Neural cell (in vitro differentiated cells): ENCODE measurements around the gene HRK. TPM values are rescaled to one million over a fixed set of nuclear protein-coding genes. Genes with fewer than 3 reads are reported as not detected.

Experiments used
- H2AFZ ChIP-seq: fragments of 200-600, 300-800 bp; sonication (generic), shearing (Covaris generic); 2 replicates; pipeline ENCODE4 v1.6.0; 2014; ENCODE audit warnings: low read depth, mild to moderate bottlenecking, antibody characterized with exemption, low read length, moderate library complexity
- H3F3A ChIP-seq: fragments of 200-600 bp; shearing (Covaris generic); 2 replicates; pipeline ENCODE4 v1.6.1; 2016; ENCODE audit warnings: mild to moderate bottlenecking, moderate library complexity, mixed read lengths, antibody characterized with exemption, low read length; ENCODE audit not compliant: insufficient read depth, poor library complexity, severe bottlenecking
- H3K27ac ChIP-seq: fragments of 200-600, 300-800 bp; sonication (generic), shearing (Covaris generic); 2 replicates; pipeline ENCODE4 v1.5.1; 2014; ENCODE audit warnings: mild to moderate bottlenecking, low read length, moderate library complexity
- H3K27me3 ChIP-seq: fragments of 300-800, 200-600 bp; sonication (generic), shearing (Covaris generic); 2 replicates; pipeline ENCODE4 v1.6.0; 2014; ENCODE audit warnings: mild to moderate bottlenecking, low read depth, low read length, moderate library complexity; ENCODE audit not compliant: insufficient read depth
- H3K36me3 ChIP-seq: fragments of 300-800, 200-600 bp; sonication (generic), shearing (Covaris generic); 2 replicates; pipeline ENCODE4 v1.5.1; 2014; ENCODE audit warnings: mild to moderate bottlenecking, antibody characterized with exemption, low read length, moderate library complexity; ENCODE audit not compliant: insufficient read depth
- H3K4me2 ChIP-seq: fragments of 300-800, 200-600 bp; sonication (generic), shearing (Covaris generic); 2 replicates; pipeline ENCODE4 v1.6.0; 2014; ENCODE audit warnings: mild to moderate bottlenecking, low read length
- H3K4me3 ChIP-seq: fragments of 300-800, 200-600 bp; sonication (generic), shearing (Covaris generic); 2 replicates; pipeline ENCODE4 v1.5.1; 2014; ENCODE audit warnings: mild to moderate bottlenecking, low read length, moderate library complexity
- H3K79me2 ChIP-seq: fragments of 200-600 bp; shearing (Covaris generic); replicated peaks from 2 replicates; pipeline ENCODE4 v1.6.0; 2014; ENCODE audit warnings: mild to moderate bottlenecking, low read length, moderate library complexity; ENCODE audit not compliant: insufficient read depth
- H3K9ac ChIP-seq: fragments of 300-800, 200-600 bp; sonication (generic), shearing (Covaris generic); 2 replicates; pipeline ENCODE4 v1.6.1; 2016; ENCODE audit warnings: mild to moderate bottlenecking, low read length, mixed read lengths
- H3K9me2 ChIP-seq: fragments of 200-600 bp; shearing (Covaris generic); 2 replicates; pipeline ENCODE4 v1.6.1; 2016; ENCODE audit warnings: mild to moderate bottlenecking, low read length, mixed read lengths; ENCODE audit not compliant: insufficient read depth
- H3K9me3 ChIP-seq: fragments of 200-600, 300-800 bp; sonication (generic), shearing (Covaris generic); 2 replicates; pipeline ENCODE4 v1.6.1; 2016; ENCODE audit warnings: mild to moderate bottlenecking, mixed run types, low read length, moderate library complexity, mixed read lengths
- H4K20me1 ChIP-seq: fragments of 200-600 bp; shearing (Covaris generic); 2 replicates; pipeline ENCODE4 v1.6.1; 2016; ENCODE audit warnings: mild to moderate bottlenecking, mixed run types; ENCODE audit not compliant: insufficient read depth
- EP300 ChIP-seq: fragments of 450-650 bp; conservative IDR thresholded peaks from 2 replicates; pipeline ENCODE4 v1.6.1; 2014; ENCODE audit warnings: antibody characterized with exemption, mild to moderate bottlenecking, moderate library complexity; ENCODE audit not compliant: poor library complexity, severe bottlenecking
- EZH2 ChIP-seq: fragments of 200-600, 300-800 bp; shearing (Covaris generic), sonication (generic); IDR thresholded peaks from 2 replicates; pipeline ENCODE4 v1.6.1; 2014; ENCODE audit warnings: antibody characterized with exemption, low read length, borderline replicate concordance, mild to moderate bottlenecking; ENCODE audit not compliant: insufficient read depth, poor library complexity, severe bottlenecking
- MXI1 ChIP-seq: fragments of 450-650 bp; conservative IDR thresholded peaks from 2 replicates; pipeline ENCODE4 v1.6.1; 2014; ENCODE audit warnings: antibody characterized with exemption, mild to moderate bottlenecking; ENCODE audit not compliant: poor library complexity, severe bottlenecking
- POLR2AphosphoS5 ChIP-seq: IDR thresholded peaks from 2 replicates; pipeline ENCODE4 v1.6.1; 2012
- RAD21 ChIP-seq: fragments of 450-650 bp; conservative IDR thresholded peaks from 2 replicates; pipeline ENCODE4 v1.6.1; 2014; ENCODE audit warnings: antibody characterized with exemption, mild to moderate bottlenecking, moderate library complexity
- SMC3 ChIP-seq: fragments of 450-650 bp; conservative IDR thresholded peaks from 2 replicates; pipeline ENCODE4 v1.6.1; 2014; ENCODE audit warnings: antibody characterized with exemption, mild to moderate bottlenecking, moderate library complexity; ENCODE audit not compliant: poor library complexity
- TAF1 ChIP-seq: IDR thresholded peaks from 2 replicates; pipeline ENCODE4 v1.6.1; 2012; ENCODE audit warnings: low read depth
- polyA plus RNA-seq: library from polyadenylated mRNA; depleted of rRNA; stranded (reverse); fragments of >200 nt; gene quantifications from 2 replicates; pipeline ENCODE4 v1.2.3, GENCODE V29; 2014
- TF ChIP-seq, protein P1 (sequence below): IDR thresholded peaks from 2 replicates; pipeline ENCODE4 v1.6.1; 2012; ENCODE audit warnings: borderline replicate concordance
- TF ChIP-seq, protein P2 (sequence below): fragments of 450-650 bp; IDR thresholded peaks from 2 replicates; pipeline ENCODE4 v1.5.1; 2014; ENCODE audit warnings: antibody characterized with exemption, mild to moderate bottlenecking, moderate library complexity; ENCODE audit not compliant: poor library complexity, severe bottlenecking

The HRK gene
- polyA plus RNA-seq, 1 donor from 2014 or later: 1.4 TPM

DNA sequence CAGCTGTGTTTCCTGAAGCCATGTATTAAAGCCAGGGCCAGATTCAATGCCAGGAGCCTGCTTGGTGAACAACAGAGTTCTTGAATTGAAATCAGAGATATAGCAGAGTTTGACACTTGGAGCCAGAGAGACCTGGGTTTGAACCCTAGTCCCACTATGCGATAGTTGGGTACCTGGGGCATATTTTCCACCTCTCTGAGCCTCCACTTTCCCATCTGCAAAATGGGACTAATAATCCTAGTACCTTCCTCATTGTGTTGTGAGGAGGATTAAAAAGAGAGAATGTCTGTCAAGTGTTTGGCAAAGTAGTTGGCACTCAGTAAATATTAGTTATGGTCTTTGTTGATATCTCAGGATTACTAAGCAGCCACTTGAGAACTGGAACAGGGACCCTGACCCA, 6.0 kb upstream of the HRK start:
- H3K79me2 ChIP-seq: no peaks in the 10 kb centered on the region
- peaks cover 25% of the 10 kb centered on the region for H3K27me3 ChIP-seq
- no peaks in the 10 kb centered on the region for H3K36me3 ChIP-seq
- TF ChIP-seq, protein P1, sequence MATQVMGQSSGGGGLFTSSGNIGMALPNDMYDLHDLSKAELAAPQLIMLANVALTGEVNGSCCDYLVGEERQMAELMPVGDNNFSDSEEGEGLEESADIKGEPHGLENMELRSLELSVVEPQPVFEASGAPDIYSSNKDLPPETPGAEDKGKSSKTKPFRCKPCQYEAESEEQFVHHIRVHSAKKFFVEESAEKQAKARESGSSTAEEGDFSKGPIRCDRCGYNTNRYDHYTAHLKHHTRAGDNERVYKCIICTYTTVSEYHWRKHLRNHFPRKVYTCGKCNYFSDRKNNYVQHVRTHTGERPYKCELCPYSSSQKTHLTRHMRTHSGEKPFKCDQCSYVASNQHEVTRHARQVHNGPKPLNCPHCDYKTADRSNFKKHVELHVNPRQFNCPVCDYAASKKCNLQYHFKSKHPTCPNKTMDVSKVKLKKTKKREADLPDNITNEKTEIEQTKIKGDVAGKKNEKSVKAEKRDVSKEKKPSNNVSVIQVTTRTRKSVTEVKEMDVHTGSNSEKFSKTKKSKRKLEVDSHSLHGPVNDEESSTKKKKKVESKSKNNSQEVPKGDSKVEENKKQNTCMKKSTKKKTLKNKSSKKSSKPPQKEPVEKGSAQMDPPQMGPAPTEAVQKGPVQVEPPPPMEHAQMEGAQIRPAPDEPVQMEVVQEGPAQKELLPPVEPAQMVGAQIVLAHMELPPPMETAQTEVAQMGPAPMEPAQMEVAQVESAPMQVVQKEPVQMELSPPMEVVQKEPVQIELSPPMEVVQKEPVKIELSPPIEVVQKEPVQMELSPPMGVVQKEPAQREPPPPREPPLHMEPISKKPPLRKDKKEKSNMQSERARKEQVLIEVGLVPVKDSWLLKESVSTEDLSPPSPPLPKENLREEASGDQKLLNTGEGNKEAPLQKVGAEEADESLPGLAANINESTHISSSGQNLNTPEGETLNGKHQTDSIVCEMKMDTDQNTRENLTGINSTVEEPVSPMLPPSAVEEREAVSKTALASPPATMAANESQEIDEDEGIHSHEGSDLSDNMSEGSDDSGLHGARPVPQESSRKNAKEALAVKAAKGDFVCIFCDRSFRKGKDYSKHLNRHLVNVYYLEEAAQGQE: no peak
- TF ChIP-seq EP300 (no peak), RAD21 (no peak), TAF1 (no peak), SMC3 (no peak), POLR2AphosphoS5 (no peak), EZH2 (no peak), MXI1 (no peak)
- TF ChIP-seq, protein P2, sequence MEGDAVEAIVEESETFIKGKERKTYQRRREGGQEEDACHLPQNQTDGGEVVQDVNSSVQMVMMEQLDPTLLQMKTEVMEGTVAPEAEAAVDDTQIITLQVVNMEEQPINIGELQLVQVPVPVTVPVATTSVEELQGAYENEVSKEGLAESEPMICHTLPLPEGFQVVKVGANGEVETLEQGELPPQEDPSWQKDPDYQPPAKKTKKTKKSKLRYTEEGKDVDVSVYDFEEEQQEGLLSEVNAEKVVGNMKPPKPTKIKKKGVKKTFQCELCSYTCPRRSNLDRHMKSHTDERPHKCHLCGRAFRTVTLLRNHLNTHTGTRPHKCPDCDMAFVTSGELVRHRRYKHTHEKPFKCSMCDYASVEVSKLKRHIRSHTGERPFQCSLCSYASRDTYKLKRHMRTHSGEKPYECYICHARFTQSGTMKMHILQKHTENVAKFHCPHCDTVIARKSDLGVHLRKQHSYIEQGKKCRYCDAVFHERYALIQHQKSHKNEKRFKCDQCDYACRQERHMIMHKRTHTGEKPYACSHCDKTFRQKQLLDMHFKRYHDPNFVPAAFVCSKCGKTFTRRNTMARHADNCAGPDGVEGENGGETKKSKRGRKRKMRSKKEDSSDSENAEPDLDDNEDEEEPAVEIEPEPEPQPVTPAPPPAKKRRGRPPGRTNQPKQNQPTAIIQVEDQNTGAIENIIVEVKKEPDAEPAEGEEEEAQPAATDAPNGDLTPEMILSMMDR: no peak
- H3K9ac ChIP-seq: no peak overlapping the region
- no peak overlapping the region for H3K27ac ChIP-seq
- H3K4me3 ChIP-seq: no peak overlapping the region
- no peaks in the 10 kb centered on the region for H3K9me2 ChIP-seq
- H3F3A ChIP-seq: no peaks in the 10 kb centered on the region
- no peaks in the 10 kb centered on the region for H4K20me1 ChIP-seq
- H3K4me2 ChIP-seq: no peak overlapping the region
- no peaks in the 10 kb centered on the region for H3K9me3 ChIP-seq
- no peak overlapping the region for H2AFZ ChIP-seq

GRCh38 chr12:116885491-116885890, 4.2 kb upstream of the HRK start:
- no peak overlapping the region for H3K4me2 ChIP-seq
- H4K20me1 ChIP-seq: no peaks in the 10 kb centered on the region

GRCh38 chr12:116884871-116885270, 3.6 kb upstream of the HRK start:
- Histone ChIP-seq H3K27me3 (peaks cover 47% of the 10 kb centered on the region), H3F3A (no peaks in the 10 kb centered on the region), H3K4me3 (no peak overlapping the region), H3K36me3 (no peaks in the 10 kb centered on the region), H3K4me2 (no peak overlapping the region), H3K9me3 (no peaks in the 10 kb centered on the region), H4K20me1 (no peaks in the 10 kb centered on the region), H3K27ac (no peak overlapping the region), H3K9ac (no peak overlapping the region), H3K79me2 (no peaks in the 10 kb centered on the region), H3K9me2 (no peaks in the 10 kb centered on the region), H2AFZ (no peak overlapping the region)
- TF ChIP-seq POLR2AphosphoS5 (no peak), RAD21 (no peak), SMC3 (no peak), EZH2 (no peak), EP300 (no peak), MXI1 (no peak), TAF1 (no peak)
- TF ChIP-seq, protein P2: no peak
- TF ChIP-seq, protein P1: no peak

More at GRCh38 chr12:116885491-116885890, 4.2 kb upstream of the HRK start:
- Histone ChIP-seq H3K4me3 (no peak overlapping the region), H2AFZ (no peak overlapping the region), H3K9ac (no peak overlapping the region), H3K9me2 (no peaks in the 10 kb centered on the region), H3K27ac (no peak overlapping the region), H3F3A (no peaks in the 10 kb centered on the region), H3K27me3 (peaks cover 40% of the 10 kb centered on the region), H3K79me2 (no peaks in the 10 kb centered on the region), H3K9me3 (no peaks in the 10 kb centered on the region), H3K36me3 (no peaks in the 10 kb centered on the region)
- no peak for TF ChIP-seq POLR2AphosphoS5
